Ovary (tissue), 9 donors: Measurements from ENCODE around the gene C3AR1. TPM values are rescaled to one million over a fixed set of nuclear protein-coding genes. Genes with fewer than 3 reads are reported as not detected.

Source experiments
- polyA plus RNA-seq, 2 donors: library from polyadenylated mRNA; stranded (reverse); fragments of 200-250 nt in 1 of 2; fragments of 350-450 nt in 1 of 2; fragmentation: Illumina TruSeq in 1 of 2; extraction: RNeasy Lipid Tissue Mini Kit (QIAGEN cat#74804) in 1 of 2; gene quantifications; one replicate each; pipeline ENCODE4 v1.2.3, GENCODE V29; 2013 to 2014
- total RNA-seq, 7 donors: library from RNA; depleted of rRNA in 2 of 7; stranded (reverse); fragments of >200 nt in 2 of 7; fragmentation: NEBNext Ultra II Directional in 3 of 7; extraction: Animal tissue kit (Norgen Biotek cat#: 25700) in 3 of 7; gene quantifications; one replicate each; pipeline versions ENCODE4 v1.1.0 to v1.2.4, GENCODE V29; 2016 to 2023
- donor health status: DM: no; HTN: no; CAD: no; lungs with moderate emphysema.
- donor health status: DM: no; HTN: no; CAD: no.
- donor health status: Bipolar disorder and iron deficiency.
- donor health status: DM: yes; HTN: yes; CAD: no.
- donor health status: DM: no; HTN: no; CAD: no.
- donor health status: DM: yes; HTN: yes; CAD: no.

C3AR1 gene
- total and polyA plus RNA-seq, 9 donors = 2.5 to 22.6 (median 5.6) TPM

Other genes with a start within 250 kb of the C3AR1 start
- gene SLC2A14, start 193.4 kb downstream of the C3AR1 start, total RNA-seq = 1 to 10 TPM in 6 of 7 donors, under 1 TPM in 1; 0.46 to 4.4 (median 2.2) TPM
- 10 to 100 TPM in 1 of 2 donors, 1 to 10 TPM in 1; 1.1 to 12.7 TPM for gene SLC2A14, start 193.4 kb downstream of the C3AR1 start, polyA plus RNA-seq
- gene SLC2A3, start 130.2 kb downstream of the C3AR1 start, total RNA-seq = 100 to 1,000 TPM in 1 of 7 donors, 10 to 100 TPM in 6; 24.0 to 100 (median 34.8) TPM
- 10 to 100 TPM; 14.1 to 25.5 TPM for gene SLC2A3, start 130.2 kb downstream of the C3AR1 start, polyA plus RNA-seq
- 10 to 100 TPM; 10.5 to 30.8 (median 28.3) TPM for gene FOXJ2, start 33.6 kb downstream of the C3AR1 start, total RNA-seq
- gene FOXJ2, start 33.6 kb downstream of the C3AR1 start, polyA plus RNA-seq = 10 to 100 TPM; 16.8 to 32.1 TPM
- 10 to 100 TPM; 25.0 to 40.7 (median 36.5) TPM for gene NECAP1, start 15.9 kb upstream of the C3AR1 start, total RNA-seq
- 10 to 100 TPM; 21.6 to 37.2 TPM for gene NECAP1, start 15.9 kb upstream of the C3AR1 start, polyA plus RNA-seq
- gene CLEC4A, start 57.3 kb upstream of the C3AR1 start, total RNA-seq = 1 to 10 TPM in 5 of 7 donors, under 1 TPM in 1, not detected in 1; 0.96 to 3.6 (median 2.2) TPM
- 1 to 10 TPM; 1.4 to 1.8 TPM for gene CLEC4A, start 57.3 kb upstream of the C3AR1 start, polyA plus RNA-seq
- not detected for gene ZNF705A, start 90.7 kb upstream of the C3AR1 start, total RNA-seq
- not detected for gene ZNF705A, start 90.7 kb upstream of the C3AR1 start, polyA plus RNA-seq
- gene FAM90A1, start 161.3 kb upstream of the C3AR1 start, total RNA-seq = under 1 TPM in 6 of 7 donors, not detected in 1; 0.12 to 0.37 (median 0.16) TPM
- under 1 TPM; 0.20 to 0.23 TPM for gene FAM90A1, start 161.3 kb upstream of the C3AR1 start, polyA plus RNA-seq